ENCODE data around the gene PLCXD1.
"Not testable (repeated sequence)": the region's sequence is repeated elsewhere in the genome, so short reads cannot be mapped to it uniquely, and the experiment has no call there.

The PLCXD1 gene

GRCh38 chrX:281166-281999 is at the start of gene PLCXD1:
Gene PLCXD1 (plus strand): TSS chrX:281381. CDS start chrX:284188, 2,807 bp downstream.
- DNase-seq (ENCODE audit: low read depth in 2 of 2): peak in 1 of 2 donors; percentile 25

GRCh38 chrX:231637-232277 is 49.4 kb upstream of the PLCXD1 start:
- DNase-seq (ENCODE audit: low read depth in 2 of 2): not testable (repeated sequence)

GRCh38 chrX:232278-232655 is 48.9 kb upstream of the PLCXD1 start:
- not testable (repeated sequence) for DNase-seq (ENCODE audit: low read depth in 2 of 2)

- DNase-seq (ENCODE audit: low read depth in 2 of 2): not testable (repeated sequence)
Measured at GRCh38 chrX:236201-236600, 45.0 kb upstream of the PLCXD1 start.

GRCh38 chrX:250965-251364 is 30.2 kb upstream of the PLCXD1 start:
- DNase-seq (ENCODE audit: low read depth in 2 of 2): no peak

- DNase-seq (ENCODE audit: low read depth in 2 of 2): not testable (repeated sequence)
Measured at GRCh38 chrX:251396-252243, 29.6 kb upstream of the PLCXD1 start.

GRCh38 chrX:252244-252956 is 28.8 kb upstream of the PLCXD1 start:
- no peak for DNase-seq (ENCODE audit: low read depth in 2 of 2)

GRCh38 chrX:252957-253291 is 28.3 kb upstream of the PLCXD1 start:
- DNase-seq (ENCODE audit: low read depth in 2 of 2): no peak

GRCh38 chrX:253451-254297 is 27.5 kb upstream of the PLCXD1 start:
- no peak for DNase-seq (ENCODE audit: low read depth in 2 of 2)

GRCh38 chrX:254630-255215 is 26.5 kb upstream of the PLCXD1 start:
- no peak for DNase-seq (ENCODE audit: low read depth in 2 of 2)

- no peak for DNase-seq (ENCODE audit: low read depth in 2 of 2)
Measured at GRCh38 chrX:255923-256331, 25.3 kb upstream of the PLCXD1 start.

GRCh38 chrX:257054-257453 is 24.1 kb upstream of the PLCXD1 start:
- DNase-seq (ENCODE audit: low read depth in 2 of 2): not testable (repeated sequence)

- DNase-seq (ENCODE audit: low read depth in 2 of 2): no peak
Measured at GRCh38 chrX:257681-258289, 23.4 kb upstream of the PLCXD1 start.

GRCh38 chrX:258291-259040 is 22.7 kb upstream of the PLCXD1 start:
- DNase-seq (ENCODE audit: low read depth in 2 of 2): no peak

- DNase-seq (ENCODE audit: low read depth in 2 of 2): no peak
Measured at GRCh38 chrX:259692-260355, 21.4 kb upstream of the PLCXD1 start.

GRCh38 chrX:261167-261918 is 19.8 kb upstream of the PLCXD1 start:
- DNase-seq (ENCODE audit: low read depth in 2 of 2): no peak

- no peak for DNase-seq (ENCODE audit: low read depth in 2 of 2)
Measured at GRCh38 chrX:261919-262352, 19.2 kb upstream of the PLCXD1 start.

- DNase-seq (ENCODE audit: low read depth in 2 of 2): no peak
Measured at GRCh38 chrX:262381-262909, 18.7 kb upstream of the PLCXD1 start.
